SJCRH30 (cell line): Measurements from ENCODE around the gene ISLR. TPM values are rescaled to one million over a fixed set of nuclear protein-coding genes. Genes with fewer than 3 reads are reported as not detected.

Experiments
- DNase-seq, 2 experiments: peaks; one replicate each; pipeline ENCODE4 v3.0.0-alpha.2; 2015 to 2020
- H3K27ac ChIP-seq: fragments of 250-450 bp; sonication (Bioruptor Pico); 2 replicates; pipeline ENCODE4 v1.5.1; 2020; ENCODE audit warnings: mild to moderate bottlenecking, moderate library complexity
- H3K27me3 ChIP-seq: fragments of 250-450 bp; sonication (Bioruptor Pico); 2 replicates; pipeline ENCODE4 v1.5.1; 2020; ENCODE audit warnings: mild to moderate bottlenecking, moderate library complexity
- H3K36me3 ChIP-seq: fragments of 250-450 bp; sonication (Bioruptor Pico); 2 replicates; pipeline ENCODE4 v1.5.1; 2020; ENCODE audit warnings: mild to moderate bottlenecking, moderate library complexity
- H3K4me1 ChIP-seq: fragments of 250-450 bp; sonication (Bioruptor Pico); 2 replicates; pipeline ENCODE4 v1.5.1; 2020; ENCODE audit warnings: mild to moderate bottlenecking, moderate library complexity
- H3K4me3 ChIP-seq: fragments of 250-450 bp; sonication (Bioruptor Pico); 2 replicates; pipeline ENCODE4 v1.5.1; 2020; ENCODE audit warnings: mild to moderate bottlenecking, moderate library complexity
- H3K9me3 ChIP-seq: fragments of 250-450 bp; sonication (Bioruptor Pico); replicated peaks from 2 replicates; pipeline ENCODE4 v1.5.1; 2020; ENCODE audit warnings: mild to moderate bottlenecking, moderate library complexity
- total RNA-seq: library from RNA; depleted of rRNA; stranded (reverse); fragments of >200 nt; shearing (Covaris generic); gene quantifications from 2 replicates; pipeline ENCODE4 v1.2.3, GENCODE V29; 2014

ISLR gene
- total RNA-seq, 1 experiment from 2014 or later, result 19.8 TPM

- DNase-seq, result no peak
- Histone ChIP-seq H3K27me3 (no peaks in the 10 kb centered on the region), H3K4me1 (peaks cover 9% of the 10 kb centered on the region), H3K4me3 (no peak overlapping the region), H3K9me3 (no peaks in the 10 kb centered on the region), H3K36me3 (no peaks in the 10 kb centered on the region), H3K27ac (no peak overlapping the region)
Observed at GRCh38 chr15:74133694-74134386, 39.7 kb upstream of the ISLR start.

- Histone ChIP-seq H3K4me1 (peaks cover 9% of the 10 kb centered on the region), H3K27ac (no peak overlapping the region), H3K9me3 (no peaks in the 10 kb centered on the region), H3K27me3 (no peaks in the 10 kb centered on the region), H3K4me3 (no peak overlapping the region), H3K36me3 (no peaks in the 10 kb centered on the region)
- no peak for DNase-seq
Observed at GRCh38 chr15:74134387-74135027, 39.0 kb upstream of the ISLR start.

- Histone ChIP-seq H3K9me3 (no peaks in the 10 kb centered on the region), H3K27ac (peak overlapping the region; percentile 89), H3K36me3 (no peaks in the 10 kb centered on the region), H3K4me1 (peaks cover 9% of the 10 kb centered on the region), H3K27me3 (no peaks in the 10 kb centered on the region), H3K4me3 (peak overlapping the region; percentile 61)
- no peak for DNase-seq
Observed at GRCh38 chr15:74135041-74135565, 38.4 kb upstream of the ISLR start.

DNA sequence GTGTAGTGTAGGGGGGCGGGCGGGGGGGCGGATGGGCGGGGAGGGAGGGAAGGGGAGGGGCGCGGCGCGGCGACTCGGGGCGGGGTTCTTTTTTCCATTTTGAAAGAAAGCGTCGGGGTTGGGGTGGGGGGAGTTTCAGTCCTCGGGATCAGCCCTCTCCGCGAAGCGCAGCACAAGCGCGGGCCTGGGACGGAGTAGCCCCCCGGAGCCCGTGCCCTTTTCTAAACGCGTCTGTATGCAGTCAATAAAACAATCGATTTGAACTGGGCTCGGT is 37.0 kb upstream of the ISLR start:
- H3K36me3 ChIP-seq, result no peaks in the 10 kb centered on the region
- peaks cover 17% of the 10 kb centered on the region for H3K4me1 ChIP-seq
- DNase-seq, result no peak
- peak overlapping the region; percentile 55 for H3K27ac ChIP-seq
- H3K27me3 ChIP-seq, result no peaks in the 10 kb centered on the region
- no peaks in the 10 kb centered on the region for H3K9me3 ChIP-seq
- peak overlapping the region; percentile 61 for H3K4me3 ChIP-seq

DNA sequence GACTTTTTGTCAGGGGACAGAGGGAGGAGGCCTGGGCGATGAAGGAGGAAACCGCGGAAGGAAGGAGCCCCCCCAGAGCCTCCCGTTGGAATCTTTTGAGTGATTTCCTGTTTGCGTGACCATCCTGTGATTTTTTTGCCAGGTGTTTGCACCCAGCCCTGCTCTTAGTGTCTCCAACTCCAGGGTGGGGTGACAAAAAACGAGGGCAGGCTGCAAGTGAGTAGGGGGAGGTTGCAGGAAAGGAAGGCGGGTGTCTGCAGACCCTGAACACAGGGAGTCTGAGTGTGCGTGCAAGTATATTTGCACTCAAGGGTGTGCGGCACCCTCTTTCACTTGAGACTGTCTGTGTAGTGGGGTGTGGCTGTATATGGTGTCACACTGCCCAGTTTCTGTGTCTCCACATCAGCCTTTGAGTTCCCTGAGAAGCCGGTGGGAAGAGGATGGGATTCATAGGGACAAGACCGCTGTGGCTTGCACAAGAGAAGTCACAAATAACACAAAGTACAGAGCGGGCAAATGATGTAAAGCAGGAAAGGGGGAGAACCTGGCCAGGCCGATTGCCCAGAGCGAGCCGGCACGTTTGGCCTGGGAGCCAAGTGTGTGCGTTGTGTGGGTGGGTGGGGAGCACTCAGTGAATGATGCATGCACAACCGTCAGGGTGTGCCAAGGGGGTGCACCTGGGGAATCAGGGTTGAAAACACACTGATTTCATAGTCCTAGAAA is 36.5 kb upstream of the ISLR start:
- Histone ChIP-seq H3K36me3 (no peaks in the 10 kb centered on the region), H3K27me3 (no peaks in the 10 kb centered on the region), H3K27ac (peak overlapping the region; percentile 55), H3K9me3 (no peaks in the 10 kb centered on the region), H3K4me3 (peak overlapping the region; percentile 61), H3K4me1 (peaks cover 21% of the 10 kb centered on the region)
- peak in 1 of 2 experiments; percentile 35 for DNase-seq

DNA sequence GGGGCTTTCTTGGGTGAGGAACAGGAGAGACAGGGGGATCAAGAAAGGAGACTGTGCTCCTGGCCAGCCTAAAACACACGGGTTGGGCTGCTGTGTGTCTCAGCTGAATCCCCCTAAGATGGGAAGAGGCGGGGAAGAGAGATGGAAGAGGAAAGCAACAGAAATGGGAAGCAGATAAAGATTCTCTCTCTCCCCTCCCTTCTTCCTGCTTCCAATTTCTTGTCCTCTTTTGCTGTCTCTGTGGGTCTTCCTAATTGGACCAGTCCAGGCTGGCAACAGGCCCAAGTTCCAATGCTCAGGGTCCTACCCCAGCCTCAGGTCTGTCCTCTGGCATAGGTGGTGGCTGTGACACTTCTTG is 36.0 kb upstream of the ISLR start:
- Histone ChIP-seq H3K9me3 (no peaks in the 10 kb centered on the region), H3K36me3 (no peaks in the 10 kb centered on the region), H3K4me1 (peaks cover 24% of the 10 kb centered on the region), H3K27ac (no peak overlapping the region), H3K27me3 (no peaks in the 10 kb centered on the region), H3K4me3 (no peak overlapping the region)
- no peak for DNase-seq

- no peak overlapping the region for H3K27ac ChIP-seq
- no peaks in the 10 kb centered on the region for H3K27me3 ChIP-seq
- peaks cover 24% of the 10 kb centered on the region for H3K4me1 ChIP-seq
- H3K9me3 ChIP-seq, result no peaks in the 10 kb centered on the region
- no peaks in the 10 kb centered on the region for H3K36me3 ChIP-seq
- DNase-seq, result no peak
- no peak overlapping the region for H3K4me3 ChIP-seq
Observed at GRCh38 chr15:74138642-74139041, 34.9 kb upstream of the ISLR start.

DNA sequence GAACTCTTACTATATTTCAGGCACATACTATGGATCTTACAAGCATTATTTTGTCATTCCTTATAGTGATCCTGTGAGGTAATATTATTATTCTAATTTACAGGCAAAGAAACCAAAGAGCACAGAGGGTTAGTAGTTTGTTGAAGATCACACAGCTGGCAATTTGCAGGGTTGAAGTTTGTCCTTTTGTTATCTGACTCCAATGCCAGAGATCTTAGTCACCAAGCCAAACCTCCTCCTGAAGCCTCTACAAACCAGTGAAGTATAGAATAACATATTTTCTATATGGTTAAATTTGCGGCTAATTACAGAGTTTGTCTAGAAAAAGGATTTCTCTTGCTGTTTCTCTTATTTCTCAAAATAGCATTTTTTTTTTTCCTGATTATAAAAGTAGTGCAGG is 31.9 kb upstream of the ISLR start:
- peak in 1 of 2 experiments; percentile 51 for DNase-seq
- Histone ChIP-seq H3K36me3 (no peaks in the 10 kb centered on the region), H3K4me3 (no peak overlapping the region), H3K27me3 (no peaks in the 10 kb centered on the region), H3K9me3 (no peaks in the 10 kb centered on the region), H3K27ac (no peak overlapping the region), H3K4me1 (peaks cover 24% of the 10 kb centered on the region)

DNA sequence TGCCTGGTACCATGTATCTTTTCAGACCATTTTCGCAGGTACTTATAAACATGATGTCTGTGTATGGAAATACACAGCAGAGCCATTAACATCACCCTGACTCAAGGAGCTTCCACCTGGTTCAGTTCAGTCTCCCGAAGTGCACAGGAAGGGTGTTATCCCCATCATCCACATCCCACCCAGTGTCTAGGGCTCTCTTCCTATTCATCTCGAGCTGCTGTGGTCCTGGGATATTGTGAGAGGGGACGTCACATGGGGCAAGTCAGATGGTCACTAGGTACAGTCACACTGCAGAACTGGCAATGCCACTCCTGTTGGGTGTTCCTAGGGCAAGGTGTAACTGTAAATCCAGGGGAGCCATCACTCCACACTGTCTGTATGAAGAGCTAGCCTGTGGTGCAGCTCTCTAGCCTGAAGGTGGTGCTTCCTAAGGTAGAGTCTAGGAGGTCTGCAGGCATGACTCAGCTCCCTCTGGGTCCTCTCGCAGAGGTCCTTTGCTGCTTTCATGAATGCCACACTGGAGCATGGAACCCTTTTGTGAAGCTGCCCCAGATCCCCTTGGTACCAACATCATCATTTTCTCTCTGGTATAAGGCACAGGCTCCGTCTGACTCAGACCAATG is 29.2 kb upstream of the ISLR start:
- H3K4me1 ChIP-seq, result peaks cover 16% of the 10 kb centered on the region
- no peak overlapping the region for H3K4me3 ChIP-seq
- H3K27me3 ChIP-seq, result no peaks in the 10 kb centered on the region
- DNase-seq, result peak in 1 of 2 experiments; percentile 21
- 0 out of 2 replicates have a peak, but pooled peaks cover 3% of the 10 kb centered on the region for H3K9me3 ChIP-seq
- no peak overlapping the region for H3K27ac ChIP-seq
- H3K36me3 ChIP-seq, result no peaks in the 10 kb centered on the region

DNA sequence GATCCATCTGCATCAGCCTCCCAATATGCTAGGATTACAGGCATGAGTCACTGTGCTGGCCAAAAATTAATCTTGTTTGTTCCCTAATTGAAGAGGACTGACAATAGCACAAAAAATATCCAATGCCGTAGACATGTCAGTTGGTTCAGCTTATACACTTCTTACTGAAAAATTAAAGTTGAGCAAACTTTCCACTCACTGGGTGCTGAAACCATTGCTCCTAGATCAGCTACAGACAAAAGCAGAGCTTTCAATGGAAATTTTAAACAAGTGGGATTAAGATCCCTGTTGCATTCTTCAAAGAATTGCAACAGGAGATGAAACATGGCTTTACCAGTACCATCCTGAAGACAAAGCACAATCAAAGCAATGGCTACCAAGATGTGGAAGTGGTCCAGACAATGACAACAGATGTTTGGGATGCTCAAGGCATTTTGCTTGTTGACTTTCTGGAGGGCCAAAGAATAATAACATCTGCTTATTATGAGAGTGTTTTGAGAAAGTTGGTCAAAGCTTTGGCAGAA is 27.2 kb upstream of the ISLR start:
- no peak overlapping the region for H3K4me3 ChIP-seq
- 0 out of 2 replicates have a peak, but pooled peaks cover 3% of the 10 kb centered on the region for H3K9me3 ChIP-seq
- H3K4me1 ChIP-seq, result peaks cover 9% of the 10 kb centered on the region
- H3K27ac ChIP-seq, result no peak overlapping the region
- H3K36me3 ChIP-seq, result no peaks in the 10 kb centered on the region
- no peak for DNase-seq
- H3K27me3 ChIP-seq, result no peaks in the 10 kb centered on the region

DNA sequence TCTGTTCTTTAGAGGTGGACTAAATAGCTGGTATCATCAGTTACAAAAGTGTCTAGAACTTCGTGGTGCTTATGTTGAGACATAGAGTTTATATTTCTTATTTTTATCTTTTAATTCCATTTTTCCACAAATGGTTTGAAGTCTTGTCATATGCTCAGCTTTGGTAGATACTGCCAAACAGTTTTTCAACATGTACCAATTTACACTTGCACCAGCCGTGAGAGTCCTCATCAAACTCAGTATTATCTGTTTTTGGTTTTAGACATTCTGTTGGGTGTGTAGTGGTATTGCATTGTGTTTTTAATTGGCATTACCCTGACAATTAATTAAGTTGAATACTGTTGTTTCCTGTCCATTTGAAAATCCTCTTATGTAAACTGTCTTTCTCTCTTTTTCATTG is 26.5 kb upstream of the ISLR start:
- H3K4me1 ChIP-seq, result peaks cover 3% of the 10 kb centered on the region; the same call in 1 of the 2 replicates
- H3K27ac ChIP-seq, result no peak overlapping the region
- no peak overlapping the region for H3K4me3 ChIP-seq
- 0 out of 2 replicates have a peak, but pooled peaks cover 3% of the 10 kb centered on the region for H3K9me3 ChIP-seq
- no peak for DNase-seq
- H3K27me3 ChIP-seq, result no peaks in the 10 kb centered on the region
- no peaks in the 10 kb centered on the region for H3K36me3 ChIP-seq

GRCh38 chr15:74155766-74156417 is 17.6 kb upstream of the ISLR start:
- Histone ChIP-seq H3K9me3 (no peaks in the 10 kb centered on the region), H3K4me1 (peaks cover 17% of the 10 kb centered on the region), H3K27ac (no peak overlapping the region), H3K4me3 (no peak overlapping the region), H3K27me3 (no peaks in the 10 kb centered on the region), H3K36me3 (no peaks in the 10 kb centered on the region)
- DNase-seq, result no peak

DNA sequence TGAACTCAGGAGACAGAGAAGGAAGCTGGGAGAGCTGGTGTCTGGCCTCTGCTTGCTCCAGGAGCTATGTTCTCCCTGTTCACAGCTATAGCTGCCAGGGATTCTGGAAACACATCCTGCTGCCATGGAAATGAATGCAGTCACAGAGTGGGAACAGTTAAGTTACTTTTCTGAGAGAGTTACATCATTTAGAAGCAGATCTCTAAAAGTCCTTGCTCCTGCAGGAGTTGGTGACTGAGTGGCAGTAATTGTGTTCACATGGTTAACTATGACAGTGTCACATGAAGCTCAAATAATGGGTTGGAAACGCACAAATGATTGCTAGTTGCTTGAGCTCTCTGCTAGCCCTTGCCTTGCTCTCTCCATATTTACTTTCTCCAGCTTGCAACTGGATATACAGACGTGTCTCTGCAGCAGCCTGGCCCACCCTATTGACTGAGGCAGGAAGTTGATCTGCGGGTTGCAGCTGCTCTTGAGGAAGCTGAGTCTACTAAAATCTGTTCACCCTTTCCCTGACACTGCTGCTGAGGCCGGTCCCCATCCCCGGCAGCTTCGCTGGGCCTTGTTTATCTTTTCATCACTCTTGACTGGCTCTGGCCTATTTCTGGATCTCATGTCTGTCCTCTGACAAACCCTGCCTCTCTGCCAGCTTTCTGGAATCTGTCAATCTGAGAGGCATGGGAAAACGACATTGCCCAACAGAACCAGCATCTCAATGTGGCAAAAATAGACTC is 16.7 kb upstream of the ISLR start:
- Histone ChIP-seq H3K36me3 (no peaks in the 10 kb centered on the region), H3K27me3 (no peaks in the 10 kb centered on the region), H3K4me3 (no peak overlapping the region), H3K4me1 (peaks cover 23% of the 10 kb centered on the region), H3K27ac (no peak overlapping the region; the same call in 1 of the 2 replicates), H3K9me3 (no peaks in the 10 kb centered on the region)
- peak; percentile 78 to 86 for DNase-seq
